A673 (cell line): ENCODE data around the gene KRT72.

ENCODE experiments used
- CTCF ChIP-seq: fragments of 300-800, 200-600 bp; sonication (generic); conservative IDR thresholded peaks from 2 replicates; pipeline ENCODE4 v1.5.1; 2017; ENCODE audit warnings: low read depth, mild to moderate bottlenecking, antibody characterized with exemption, low read length, moderate library complexity, mixed read lengths
- EZH2 ChIP-seq: fragments of 200-600 bp; sonication (generic); IDR thresholded peaks from 2 replicates; pipeline ENCODE4 v1.6.1; 2017; ENCODE audit warnings: borderline replicate concordance, low read depth, mild to moderate bottlenecking, mixed read lengths, antibody characterized with exemption, low read length; ENCODE audit not compliant: poor library complexity, severe bottlenecking

GRCh38 chr12:52552681-52553195, 48.5 kb downstream of the KRT72 start, which contains the start of gene KRT71:
- TF ChIP-seq CTCF (no peak), EZH2 (no peak)
